Medulla oblongata (tissue), 1 donor: ENCODE results near the gene PRM1.

ENCODE experiments used
- DNase-seq: peaks from one replicate; pipeline ENCODE4 v3.0.0-alpha.2; 2015; ENCODE audit errors: extremely low spot score

Gene PRM1

DNA sequence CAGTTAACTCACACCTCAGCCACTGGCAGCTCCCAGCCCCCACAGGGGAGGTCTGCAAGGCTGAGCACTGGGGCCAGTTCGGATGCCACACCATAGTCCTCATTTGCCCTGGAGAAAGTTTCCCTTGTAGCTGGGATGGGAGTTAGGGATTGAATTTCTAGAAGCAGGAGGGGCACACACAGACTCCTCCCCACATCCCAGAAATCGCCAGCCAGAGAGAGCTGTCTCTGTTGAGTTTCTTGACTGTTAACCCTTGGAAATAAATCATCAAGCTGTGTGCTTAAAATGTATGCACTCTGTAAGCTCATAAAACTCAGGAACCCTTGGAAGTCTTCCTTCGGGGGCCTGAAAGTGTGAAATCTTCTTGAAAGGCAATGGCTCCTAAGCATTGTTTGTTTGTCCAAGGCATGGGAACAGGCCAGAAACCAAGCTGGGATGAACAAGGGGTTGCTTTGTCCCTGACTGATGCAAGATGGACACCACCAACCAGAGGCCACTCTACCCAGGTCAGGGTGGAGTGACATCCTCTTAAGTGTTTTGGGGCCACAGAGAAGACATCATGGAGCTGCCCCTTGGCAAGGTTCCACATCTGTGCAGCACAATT, 7.3 kb downstream of the PRM1 start:
- peak; percentile 25 for DNase-seq

GRCh38 chr16:11272921-11273720, 8.0 kb downstream of the PRM1 start, which contains the start of gene PRM3:
PRM3 (minus strand) TSS chr16:11273629; CDS start chr16:11273595, 34 bp downstream.
- no peak for DNase-seq

DNA sequence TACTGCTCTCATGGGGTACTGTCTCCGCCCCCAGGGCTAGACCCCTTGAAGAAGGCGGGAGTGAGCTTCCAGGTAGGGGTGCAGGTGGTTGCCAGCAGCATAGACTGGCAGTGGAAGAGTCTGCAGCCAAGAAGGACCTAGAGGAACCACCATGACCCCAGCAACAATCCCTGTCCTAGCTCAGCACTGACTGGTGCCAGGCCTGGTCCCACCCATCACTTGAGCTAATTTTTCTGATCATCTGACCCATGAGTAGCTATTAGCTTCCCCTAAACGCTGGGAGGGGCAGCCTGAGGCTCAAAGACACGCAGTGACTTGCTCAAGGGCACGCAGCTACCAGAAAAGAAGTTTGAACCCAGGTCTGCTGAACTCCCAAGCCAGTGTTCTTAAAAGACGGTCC, 8.6 kb downstream of the PRM1 start:
- DNase-seq = no peak

- DNase-seq = no peak
Measured at GRCh38 chr16:11271610-11272009, 9.5 kb downstream of the PRM1 start.

GRCh38 chr16:11270602-11271162, 10.4 kb downstream of the PRM1 start:
- no peak for DNase-seq

DNA sequence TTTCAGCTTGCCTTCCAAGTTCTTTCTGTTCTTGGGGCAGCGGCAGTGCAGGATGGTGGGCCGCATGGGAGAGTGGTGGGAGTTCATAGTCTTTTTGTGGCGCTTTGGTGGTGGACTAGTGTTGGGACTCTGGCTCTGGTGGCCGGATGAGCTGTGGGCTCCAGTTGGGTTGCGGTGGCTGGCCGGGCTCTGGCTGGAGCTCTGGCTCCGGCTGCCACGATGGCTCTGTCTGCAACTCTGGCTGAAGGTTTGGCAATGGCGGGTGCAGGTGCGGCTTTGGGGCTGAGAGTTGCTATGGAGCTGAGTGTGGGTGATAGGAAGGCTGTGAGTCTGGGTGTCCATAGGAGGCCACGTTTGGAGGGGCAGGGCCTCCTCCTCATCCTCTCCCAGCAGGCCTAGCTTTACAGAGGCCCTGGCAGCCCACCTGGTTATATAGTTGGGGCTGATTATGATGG, 12.2 kb downstream of the PRM1 start, which contains the start of gene TNP2:
TSS of gene TNP2 (minus strand) at position 405 of the 455 bp plus-strand sequence. CDS start at position 342, 63 bp downstream.
- DNase-seq = no peak

DNA sequence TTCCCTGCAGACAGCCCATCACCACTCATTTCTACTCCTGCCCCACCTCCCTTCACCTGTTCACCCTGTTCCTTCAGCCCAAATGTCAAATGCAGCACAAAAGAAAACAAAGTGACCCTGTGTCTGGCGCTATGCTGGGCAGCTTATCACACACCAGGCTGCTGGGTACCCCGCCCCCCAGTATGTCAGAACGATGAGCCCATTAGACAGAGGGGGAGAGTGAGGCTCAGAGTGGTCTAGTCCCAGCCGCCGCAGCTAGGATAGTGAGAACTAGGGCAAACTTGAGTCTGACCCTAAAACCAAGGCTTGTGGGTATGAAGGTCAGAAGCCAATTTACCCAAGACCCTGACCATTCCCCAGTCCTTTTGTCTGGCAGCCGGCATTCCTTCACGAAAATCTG, 16.0 kb downstream of the PRM1 start:
- no peak for DNase-seq

- no peak for DNase-seq
Measured at GRCh38 chr16:11264155-11264832, 16.8 kb downstream of the PRM1 start.

- no peak for DNase-seq
Measured at GRCh38 chr16:11263737-11264136, 17.4 kb downstream of the PRM1 start.

DNA sequence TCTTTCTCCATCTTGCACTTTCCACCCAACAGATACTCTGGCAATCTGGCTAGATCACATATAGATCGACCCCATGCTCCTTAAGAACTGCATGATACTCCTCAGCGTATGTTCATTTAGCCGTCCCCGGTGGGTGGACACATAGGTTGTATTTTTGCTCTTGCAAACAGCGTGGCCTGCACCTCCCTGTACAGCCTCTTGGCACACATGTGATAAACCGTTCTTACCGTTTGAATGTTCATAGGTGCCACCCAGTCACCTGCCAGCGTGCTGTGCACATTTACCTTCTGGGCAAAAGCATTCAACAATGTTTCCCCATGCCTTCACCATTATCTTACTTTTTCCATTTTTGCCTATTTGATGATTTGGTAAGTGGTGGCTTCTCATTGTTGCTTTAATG, 18.2 kb downstream of the PRM1 start:
- no peak for DNase-seq

GRCh38 chr16:11260596-11260966, 20.5 kb downstream of the PRM1 start:
- DNase-seq = no peak

- DNase-seq = no peak
Measured at GRCh38 chr16:11259655-11260595, 21.2 kb downstream of the PRM1 start.

- peak; percentile 87 for DNase-seq
Measured at GRCh38 chr16:11258553-11259492, 22.3 kb downstream of the PRM1 start.

DNA sequence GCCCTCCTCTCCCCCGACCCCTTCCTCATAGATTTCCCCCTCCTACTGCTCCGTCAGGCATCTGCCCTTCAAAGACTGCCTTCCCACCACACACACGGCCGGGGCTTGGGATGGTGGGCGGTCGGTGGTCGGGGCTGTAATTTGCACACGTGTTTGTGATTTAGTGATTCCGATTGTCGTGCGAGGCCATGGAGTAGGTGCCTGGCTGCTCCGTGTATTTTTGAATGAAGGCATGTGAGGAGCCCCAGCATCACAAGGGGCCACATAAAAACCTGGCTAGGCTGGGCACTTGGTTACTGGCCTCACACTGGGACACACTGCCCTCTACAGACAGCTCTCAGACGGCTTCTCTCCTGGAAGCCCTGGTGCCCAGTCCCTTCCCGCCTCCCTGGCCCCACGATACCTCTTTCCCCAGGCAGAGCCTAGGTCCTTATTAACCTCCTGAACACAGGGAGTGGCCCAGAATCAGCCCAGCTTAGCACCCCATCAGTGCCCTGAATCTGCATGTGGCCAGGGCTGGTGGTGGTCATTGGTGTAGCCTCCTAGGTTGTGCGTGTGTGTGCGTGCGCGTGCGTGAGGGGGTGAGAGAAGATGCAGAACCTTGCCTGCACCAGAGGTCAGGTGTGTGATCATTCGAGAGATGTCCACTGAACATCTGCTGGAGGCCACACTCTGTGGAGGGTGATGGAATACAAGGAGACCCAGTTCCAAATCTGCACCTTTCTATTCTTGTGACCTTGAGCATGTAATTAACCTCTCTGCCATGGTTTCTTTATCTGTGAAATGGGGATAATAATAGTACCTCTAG, 23.8 kb downstream of the PRM1 start:
- DNase-seq = peak; percentile 93

DNA sequence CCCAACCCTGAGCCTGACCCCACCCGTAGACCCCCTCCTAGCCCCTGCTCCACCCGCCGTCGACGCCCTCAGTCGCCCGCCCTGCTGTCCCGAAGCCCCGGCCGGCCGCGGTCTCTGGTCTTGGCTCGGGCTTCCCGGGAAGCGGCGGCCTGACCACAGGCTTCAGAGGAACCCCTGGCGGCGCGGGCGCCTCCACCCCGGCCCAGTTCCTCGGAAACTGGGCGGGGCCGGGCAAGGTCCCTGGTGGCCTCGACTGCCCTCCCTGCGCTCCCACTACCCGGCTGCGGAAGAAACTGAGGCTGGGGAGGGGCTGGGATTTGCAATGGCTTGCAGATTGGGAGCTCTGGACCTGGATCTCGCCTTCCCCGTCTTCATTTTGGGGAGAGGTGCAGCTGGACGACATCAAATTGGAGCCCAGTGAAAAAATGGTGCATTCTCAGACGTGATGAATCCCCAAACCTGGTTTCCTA, 24.4 kb downstream of the PRM1 start:
- peak; percentile 47 for DNase-seq

- DNase-seq = peak; percentile 89
Measured at GRCh38 chr16:11255737-11256660, 25.1 kb downstream of the PRM1 start, which contains the start of gene SOCS1. SOCS1 (minus strand) TSS chr16:11256204; CDS start chr16:11255478, 726 bp downstream.

GRCh38 chr16:11254913-11255736, 26.0 kb downstream of the PRM1 start:
- no peak for DNase-seq
